Adrenal gland (tissue), 5 donors: ENCODE data around the gene ELMOD3.

Experiments
- POLR2A ChIP-seq, 2 donors: fragments of 450-650 bp; IDR thresholded peaks; one replicate each; pipeline ENCODE4 v1.6.1; 2017; ENCODE audit warnings: antibody characterized with exemption in 2 of 2, mild to moderate bottlenecking in 2 of 2, moderate library complexity in 1 of 2
- TF ChIP-seq, protein P1 (sequence below), 6 experiments: fragments of 450-650 bp in 4 of 6; fragments of 200-600 bp in 2 of 6; sonication (generic) in 1 of 6; IDR thresholded peaks; 1 replicate in 5 of 6; 2 replicates in 1 of 6; pipeline versions ENCODE4 v1.5.1 to v1.8.0; 2016 to 2021; ENCODE audit warnings: antibody characterized with exemption in 6 of 6, mild to moderate bottlenecking in 2 of 6, moderate library complexity in 1 of 6
- donor health status: DM: no; HTN: no; CAD: no.

DNA sequence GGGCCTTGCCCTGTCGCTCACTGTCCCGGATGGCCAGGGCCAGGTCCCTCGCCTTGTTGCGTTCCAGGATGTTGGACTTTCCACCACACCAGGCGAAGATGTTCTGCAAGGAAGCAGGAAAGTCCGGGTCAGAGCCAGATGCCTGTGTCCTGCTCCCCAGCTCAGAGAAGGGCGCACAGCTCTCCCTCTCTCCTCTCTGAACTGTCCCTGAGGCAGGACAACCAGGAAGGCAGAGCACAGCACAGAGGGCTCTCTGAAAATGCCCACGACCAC lies 44.5 kb downstream of the ELMOD3 start:
- TF ChIP-seq, protein P1, sequence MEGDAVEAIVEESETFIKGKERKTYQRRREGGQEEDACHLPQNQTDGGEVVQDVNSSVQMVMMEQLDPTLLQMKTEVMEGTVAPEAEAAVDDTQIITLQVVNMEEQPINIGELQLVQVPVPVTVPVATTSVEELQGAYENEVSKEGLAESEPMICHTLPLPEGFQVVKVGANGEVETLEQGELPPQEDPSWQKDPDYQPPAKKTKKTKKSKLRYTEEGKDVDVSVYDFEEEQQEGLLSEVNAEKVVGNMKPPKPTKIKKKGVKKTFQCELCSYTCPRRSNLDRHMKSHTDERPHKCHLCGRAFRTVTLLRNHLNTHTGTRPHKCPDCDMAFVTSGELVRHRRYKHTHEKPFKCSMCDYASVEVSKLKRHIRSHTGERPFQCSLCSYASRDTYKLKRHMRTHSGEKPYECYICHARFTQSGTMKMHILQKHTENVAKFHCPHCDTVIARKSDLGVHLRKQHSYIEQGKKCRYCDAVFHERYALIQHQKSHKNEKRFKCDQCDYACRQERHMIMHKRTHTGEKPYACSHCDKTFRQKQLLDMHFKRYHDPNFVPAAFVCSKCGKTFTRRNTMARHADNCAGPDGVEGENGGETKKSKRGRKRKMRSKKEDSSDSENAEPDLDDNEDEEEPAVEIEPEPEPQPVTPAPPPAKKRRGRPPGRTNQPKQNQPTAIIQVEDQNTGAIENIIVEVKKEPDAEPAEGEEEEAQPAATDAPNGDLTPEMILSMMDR (IDR thresholded peaks at IDR 0.05): no peak
- TF ChIP-seq POLR2A (IDR thresholded peaks at IDR 0.05): no peak
